Measurements from ENCODE around the gene TEX48.

The TEX48 gene

DNA sequence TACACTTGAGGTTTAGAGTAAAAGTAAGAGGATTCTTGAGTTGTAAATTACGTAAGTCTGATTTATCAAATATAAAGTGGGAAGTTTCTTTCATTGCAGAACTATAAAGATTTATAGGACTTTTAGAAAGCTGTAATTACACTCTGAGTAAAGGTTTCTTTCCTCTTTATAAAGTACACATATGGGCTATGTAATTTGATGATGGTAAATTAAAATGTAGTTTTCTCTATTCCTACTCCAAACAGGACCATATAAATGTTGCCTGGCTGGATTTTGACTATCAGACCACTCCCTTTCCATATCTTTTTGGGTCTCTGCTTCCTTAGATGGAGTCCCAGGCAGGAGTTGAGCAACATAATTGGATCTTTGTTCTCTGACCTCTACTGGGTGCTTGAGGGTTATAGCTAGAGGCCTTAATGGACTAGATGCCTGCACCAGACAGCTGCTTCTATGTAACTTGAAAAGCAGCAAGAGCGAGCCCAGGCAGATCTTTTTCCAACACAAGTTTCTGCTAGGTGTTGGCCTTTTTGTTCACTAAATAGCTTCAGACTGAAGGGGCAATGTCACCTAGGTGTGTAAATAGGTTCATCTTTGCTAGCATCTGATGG lies 11.4 kb upstream of the TEX48 start:
- DNase-seq: no peak

DNA sequence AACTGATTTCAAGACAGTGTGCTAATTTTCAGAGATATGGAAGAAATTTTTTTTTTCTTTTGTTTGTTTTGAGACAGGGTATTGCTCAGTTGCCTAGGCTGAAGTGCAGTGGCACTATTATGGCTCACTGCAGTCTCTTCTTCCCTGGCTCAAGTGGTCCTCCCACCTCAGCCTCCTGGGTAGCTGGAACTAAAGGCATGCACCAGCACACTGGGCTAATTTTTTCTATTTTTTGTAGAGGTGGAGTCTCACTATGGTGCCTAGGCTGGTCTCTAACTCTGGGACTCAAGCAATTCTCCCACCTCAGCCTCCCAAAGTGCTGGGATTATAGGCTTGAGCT lies 9.9 kb upstream of the TEX48 start:
- DNase-seq: no peak

DNA sequence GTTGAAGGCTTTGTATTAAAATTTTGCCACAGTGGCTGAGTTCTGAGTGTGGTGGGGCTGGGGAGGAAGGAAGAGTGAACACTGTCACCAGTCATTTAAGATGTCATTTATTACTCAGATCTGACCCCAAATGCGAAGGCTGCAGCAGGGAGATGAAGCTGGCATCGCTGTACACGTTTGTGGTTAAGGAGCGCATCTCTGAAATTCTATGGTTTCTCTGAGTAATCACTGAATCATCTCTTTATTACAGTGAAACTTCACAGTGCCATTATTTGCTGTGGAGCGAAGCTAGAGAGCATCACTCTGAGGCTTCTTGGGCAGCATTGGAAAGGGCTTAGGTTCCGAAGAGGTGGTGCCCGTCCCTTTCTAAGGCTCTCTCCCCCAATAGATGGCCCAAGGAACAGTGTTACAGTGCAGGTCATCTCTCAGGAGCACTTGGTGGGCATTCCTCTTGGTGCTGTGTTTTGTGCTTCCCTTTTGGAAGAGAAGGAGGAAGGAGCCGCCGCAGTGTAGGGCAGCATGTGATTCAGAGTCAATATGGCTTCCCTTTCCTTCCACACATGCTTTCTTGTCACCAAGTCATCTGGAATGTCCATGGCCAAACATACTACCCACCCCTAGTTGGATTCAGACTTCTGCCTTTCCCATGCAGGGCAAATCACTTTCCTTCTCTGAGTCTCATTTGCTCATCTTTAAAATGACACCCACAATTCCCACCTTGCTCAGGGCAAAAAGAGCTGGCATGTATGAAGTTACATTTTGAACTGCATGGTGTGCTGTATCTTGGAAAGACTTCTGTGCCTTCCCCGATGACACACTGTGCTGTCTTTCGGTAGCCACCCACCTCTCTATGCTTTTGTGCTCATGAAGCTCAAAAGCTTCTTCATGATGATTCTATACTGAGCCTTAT lies 9.3 kb upstream of the TEX48 start:
- DNase-seq: peak; percentile 3

DNA sequence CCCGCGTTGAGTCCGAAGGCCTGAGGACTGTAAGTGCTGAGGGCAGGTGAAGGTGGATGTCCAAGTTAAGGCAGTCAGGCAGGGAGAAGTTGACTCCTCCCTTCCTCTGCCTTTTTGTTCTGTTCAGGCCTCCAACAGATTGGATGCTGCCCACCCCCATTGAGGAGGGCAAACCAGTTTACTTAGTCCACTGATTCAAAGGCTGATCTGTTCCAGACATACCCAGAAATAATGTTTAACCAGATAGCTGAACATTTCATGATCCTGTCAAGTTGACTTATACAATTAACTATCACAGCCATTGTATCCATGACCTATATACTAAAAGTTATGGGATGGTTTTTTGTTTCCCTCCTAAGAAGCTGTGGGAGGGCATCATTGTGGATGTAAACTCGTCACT lies 8.3 kb upstream of the TEX48 start:
- no peak for DNase-seq

DNA sequence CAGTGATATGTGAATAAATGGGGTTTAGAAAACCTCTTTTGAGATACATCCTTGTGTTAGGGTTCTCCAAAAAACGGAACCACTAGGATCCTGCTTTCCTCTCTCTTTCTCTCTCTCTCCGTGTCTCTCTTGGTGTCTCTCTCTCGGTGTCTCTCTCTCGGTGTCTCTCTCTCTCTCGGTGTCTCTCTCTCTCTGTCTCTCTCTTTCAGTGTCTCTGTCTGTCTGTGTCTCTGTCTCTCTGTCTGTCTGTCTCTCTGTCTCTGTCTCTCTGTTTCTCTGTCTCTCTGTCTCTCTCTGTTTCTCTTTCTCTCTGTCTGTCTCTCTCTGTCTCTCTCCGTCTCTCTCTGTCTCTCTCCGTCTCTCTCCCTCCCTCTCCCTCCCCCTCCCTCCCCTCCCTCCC lies 7.8 kb upstream of the TEX48 start:
- DNase-seq: no peak

DNA sequence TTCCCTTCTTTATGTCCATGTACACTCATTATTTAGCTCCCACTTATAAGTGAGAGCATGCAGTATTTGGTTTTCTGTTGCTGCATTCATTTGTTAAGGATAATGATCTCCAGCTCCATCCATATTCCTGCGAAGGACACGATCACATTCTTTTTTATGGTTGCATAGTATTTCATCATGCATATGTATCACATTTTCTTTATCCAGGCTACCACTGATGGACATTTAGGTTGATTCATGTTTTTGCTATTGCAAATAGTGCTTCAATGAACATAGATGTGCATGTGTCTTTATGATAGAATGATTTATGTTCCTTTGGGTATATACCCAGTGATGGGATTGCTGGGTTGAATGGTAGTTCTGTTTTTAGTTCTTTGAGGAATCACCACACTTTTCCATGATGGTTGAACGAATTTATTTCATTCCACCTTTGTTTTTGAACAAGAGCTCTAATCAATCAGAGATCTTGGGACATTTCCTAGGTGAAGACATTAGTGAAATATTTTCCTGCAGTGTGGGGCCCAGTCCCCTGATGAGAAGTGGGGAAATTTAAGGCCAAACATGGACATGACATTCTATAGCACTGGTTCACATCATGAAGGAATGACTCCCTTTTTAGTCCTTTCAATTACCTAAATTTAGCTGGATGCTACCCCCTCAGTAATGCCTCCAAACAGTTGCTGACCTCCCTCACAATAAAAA lies 7.1 kb upstream of the TEX48 start:
- DNase-seq: no peak

DNA sequence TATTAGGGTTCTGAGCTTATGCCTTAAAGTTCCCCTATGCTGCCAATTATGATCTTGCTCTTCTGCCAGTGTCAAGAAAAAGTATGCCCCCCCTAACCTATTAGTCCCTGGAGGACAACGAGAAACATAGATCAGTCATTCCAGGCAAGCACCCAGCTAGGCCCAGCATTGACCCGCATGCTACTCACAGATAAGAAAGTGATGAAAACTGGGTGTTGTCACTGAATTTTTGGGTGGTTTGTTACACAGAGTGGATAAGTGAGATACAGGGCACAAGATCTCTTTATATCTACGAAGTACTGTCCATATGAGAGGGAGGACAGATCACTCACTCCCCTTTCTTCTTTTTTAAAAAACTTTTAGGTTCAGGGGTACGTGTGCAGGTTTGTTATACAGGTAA lies 6.4 kb upstream of the TEX48 start:
- no peak for DNase-seq

DNA sequence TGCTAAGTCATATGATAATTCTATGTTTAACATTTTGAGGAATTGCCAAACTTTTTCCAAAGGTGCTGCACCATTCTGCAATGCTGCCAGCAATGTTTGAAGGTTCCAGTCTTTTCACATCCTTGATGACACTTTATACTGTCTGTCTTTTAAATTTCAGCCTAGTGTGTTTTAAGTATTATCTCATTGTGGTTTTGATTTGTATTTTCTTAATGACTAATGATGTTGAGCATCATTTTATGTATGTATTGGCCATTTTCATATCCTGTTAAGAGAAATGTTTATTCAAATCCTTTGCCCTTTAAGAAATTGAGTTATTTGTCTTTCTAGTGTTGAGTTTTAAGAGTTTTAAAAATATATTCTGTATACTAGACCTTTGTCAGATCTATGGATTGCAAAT lies 5.0 kb upstream of the TEX48 start:
- DNase-seq: no peak

DNA sequence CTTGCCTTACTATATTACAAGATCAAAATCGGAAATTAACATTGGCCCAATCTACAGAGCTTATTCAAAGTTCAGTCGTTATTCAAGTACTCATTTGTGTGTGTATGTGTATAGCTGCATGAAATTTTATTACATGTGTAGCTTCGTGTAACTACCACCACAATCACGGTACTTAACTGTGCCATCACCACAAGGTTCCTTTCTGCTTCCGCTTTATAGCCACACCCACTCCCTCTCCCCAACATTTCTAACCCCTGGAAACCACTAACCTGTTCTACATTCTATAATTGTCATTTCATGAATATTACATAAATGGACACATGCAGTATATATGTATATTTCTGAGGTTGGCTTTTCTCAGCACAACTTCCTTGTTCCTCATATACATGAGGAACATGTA lies 4.0 kb upstream of the TEX48 start:
- DNase-seq: no peak

DNA sequence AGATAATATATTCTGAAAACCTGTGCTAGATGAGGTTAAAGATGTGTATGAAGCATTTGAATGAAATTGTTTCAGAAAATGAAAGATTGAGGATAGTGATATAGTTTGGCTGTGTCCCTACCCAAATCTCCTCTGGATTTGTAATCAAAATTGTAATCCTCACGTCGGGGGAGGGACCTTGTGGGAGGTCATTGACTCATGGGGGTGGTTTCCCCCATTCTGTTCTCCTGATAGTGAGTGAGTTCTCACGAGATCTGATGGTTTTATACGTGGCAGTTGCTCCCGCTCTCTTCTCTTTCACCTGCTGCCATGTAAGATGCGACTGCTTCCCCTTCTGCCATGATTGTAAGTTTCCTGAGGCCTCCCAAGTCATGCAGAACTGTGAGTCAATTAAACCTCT lies 2.0 kb upstream of the TEX48 start:
- DNase-seq: no peak

DNA sequence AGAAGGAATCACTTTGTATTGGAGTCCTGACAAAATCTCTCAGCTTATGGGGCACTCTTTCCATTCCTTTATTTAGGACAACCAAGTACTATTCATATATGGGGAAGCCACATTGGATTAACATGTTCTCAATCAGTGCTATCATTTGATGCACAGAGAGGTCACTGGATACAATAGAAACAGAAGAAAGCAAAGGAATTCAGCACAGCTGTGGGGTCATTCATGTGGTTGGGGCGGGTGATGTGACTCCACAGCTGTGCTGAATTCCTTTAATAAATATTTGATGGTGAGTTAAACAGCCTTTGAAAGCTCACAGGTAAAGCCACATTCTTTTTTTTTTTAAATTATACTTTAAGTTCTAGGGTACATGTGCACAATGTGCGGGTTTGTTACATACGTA lies 854 bp upstream of the TEX48 start:
- no peak for DNase-seq

DNA sequence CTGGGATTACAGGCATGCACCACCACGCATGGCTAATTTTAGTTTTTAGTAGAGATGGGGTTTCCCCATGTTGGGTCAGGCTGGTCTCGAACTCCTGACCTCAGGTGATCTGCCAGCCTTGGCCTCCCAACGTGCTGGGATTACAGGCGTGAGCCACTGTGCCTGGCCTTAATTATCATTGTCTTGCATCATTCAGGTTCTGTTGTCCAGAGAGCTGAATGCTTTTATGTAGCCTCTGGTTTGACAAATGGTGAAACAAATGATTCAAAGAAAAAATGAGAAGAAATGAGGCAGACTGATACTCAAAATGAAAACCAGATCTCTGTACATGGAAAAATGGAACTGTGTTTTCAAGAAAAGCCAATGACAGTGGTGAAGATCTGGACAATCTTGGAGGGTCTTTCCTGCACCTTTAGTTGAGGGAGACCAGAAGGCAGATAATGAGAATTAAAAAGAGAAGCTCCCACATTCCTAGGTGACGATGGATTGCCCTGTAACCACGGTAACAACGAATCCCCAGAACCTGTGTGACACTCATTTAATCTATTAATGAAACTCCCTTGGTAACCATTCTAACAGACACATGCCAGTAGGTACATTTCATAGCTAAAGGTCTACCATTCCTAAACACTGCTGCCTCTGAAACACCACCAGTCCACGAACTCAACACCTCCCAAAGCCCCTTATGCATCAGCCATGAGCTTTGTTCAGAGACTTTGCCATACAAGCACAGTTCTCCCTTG lies 1.6 kb downstream of the TEX48 start:
- DNase-seq: no peak

DNA sequence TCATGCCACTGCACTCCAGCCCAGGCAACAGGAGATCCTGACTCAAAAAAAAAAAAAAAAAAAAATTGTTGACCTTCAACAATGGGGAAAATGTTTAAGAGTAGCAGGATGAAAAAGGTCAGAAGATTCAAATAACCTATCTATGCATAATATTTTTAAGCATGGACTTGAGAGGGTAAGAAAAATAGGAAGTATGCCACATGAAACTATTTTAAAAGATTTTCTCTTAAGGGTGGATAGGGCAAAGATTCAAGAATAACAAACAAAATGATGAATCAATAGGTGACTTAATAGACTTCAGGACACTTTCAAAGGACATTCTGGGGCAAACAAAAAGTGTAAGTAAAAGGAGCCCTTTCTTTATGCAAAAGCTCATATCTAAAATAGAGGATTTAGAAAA lies 3.2 kb downstream of the TEX48 start:
- DNase-seq: no peak

DNA sequence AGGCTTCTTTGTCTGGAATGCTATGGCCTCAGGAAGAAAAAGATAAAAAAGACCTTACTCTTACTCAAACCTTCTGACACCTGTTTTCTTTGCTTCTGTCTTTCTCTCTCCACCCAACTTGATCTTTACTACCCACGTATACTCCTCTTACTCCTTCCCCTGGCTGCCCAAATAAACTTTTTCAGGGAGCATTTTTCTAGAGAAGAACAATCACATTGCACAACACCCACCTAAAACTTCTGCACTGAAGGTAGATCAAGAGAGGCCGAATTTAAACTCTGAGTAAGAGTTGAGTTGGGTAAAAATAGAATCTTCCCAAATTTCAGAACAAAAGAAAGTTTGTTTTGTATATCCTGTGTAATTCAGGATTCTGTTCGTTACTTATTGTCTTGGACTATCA lies 3.9 kb downstream of the TEX48 start:
- no peak for DNase-seq

DNA sequence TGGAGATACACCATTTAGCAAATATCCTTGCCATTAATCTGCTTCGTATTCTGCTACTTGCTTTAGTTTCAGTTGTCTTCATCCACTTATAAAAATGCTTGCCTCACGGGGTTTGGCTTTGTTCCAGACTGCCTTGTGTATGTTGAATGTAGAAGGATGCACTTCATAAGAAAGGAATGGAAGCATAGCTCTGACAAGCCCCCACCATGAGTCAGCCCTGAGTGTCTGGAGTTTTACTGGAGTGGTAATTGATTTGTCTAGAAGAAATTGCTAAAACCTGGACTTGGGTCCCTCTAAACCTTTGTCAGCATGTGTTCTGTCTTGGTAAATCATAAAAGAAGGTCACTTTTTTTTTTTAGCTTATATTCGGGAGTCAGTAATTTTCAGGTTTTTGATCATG lies 4.6 kb downstream of the TEX48 start:
- DNase-seq: peak; percentile 77

DNA sequence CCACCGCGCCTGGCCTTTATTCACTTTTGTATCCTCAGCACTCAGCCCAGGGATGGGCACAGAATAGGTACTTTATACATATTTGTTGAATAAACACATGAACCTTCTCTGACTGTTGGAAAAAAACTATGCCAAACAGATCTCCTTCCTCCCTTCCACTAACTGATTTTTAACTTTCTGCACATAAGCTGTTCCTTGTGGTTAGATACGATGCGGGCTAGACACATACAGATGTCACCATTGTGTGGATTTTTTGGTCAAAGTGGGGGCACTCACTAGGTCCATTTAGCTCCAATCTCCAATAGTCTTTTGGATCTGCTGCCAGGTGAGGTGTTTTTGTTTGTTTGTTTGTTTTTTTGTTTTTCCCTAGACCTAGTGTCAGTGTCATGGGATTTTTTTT lies 5.1 kb downstream of the TEX48 start:
- DNase-seq: no peak

DNA sequence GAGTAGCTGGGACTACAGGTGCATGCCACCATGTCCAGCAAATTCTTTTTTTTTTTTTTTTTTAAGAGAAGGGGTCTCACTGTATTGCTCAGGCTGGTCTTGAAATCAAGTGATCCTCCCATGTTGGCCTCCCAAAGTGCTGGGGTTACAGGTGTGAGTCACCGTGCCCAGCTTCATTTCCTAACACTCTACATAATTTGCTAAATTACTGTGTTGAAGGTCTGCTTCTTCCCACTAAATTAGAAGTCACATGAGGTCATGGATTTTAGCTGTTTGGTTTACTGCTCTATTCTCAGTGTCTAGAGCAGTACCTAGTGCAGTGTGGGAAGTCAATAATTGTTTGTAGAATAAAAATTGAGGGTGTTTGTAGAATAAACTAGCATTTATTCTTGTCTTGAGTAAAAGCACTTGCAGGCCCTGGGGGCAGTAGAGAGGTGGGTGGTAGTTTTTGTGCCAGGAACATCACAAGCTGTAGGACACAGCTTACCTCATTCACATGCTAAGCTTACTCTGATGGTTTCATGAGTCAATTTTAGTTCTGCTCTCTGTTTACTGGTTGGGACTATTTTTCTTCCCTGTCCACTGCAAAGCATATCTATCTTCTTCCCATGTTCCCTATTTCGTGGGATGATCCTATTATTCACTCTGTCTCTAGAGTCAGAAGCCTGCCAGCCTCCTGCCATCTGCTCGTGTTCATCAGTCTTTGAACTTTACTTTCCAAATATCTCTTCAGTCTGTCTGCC lies 7.0 kb downstream of the TEX48 start:
- DNase-seq: no peak

DNA sequence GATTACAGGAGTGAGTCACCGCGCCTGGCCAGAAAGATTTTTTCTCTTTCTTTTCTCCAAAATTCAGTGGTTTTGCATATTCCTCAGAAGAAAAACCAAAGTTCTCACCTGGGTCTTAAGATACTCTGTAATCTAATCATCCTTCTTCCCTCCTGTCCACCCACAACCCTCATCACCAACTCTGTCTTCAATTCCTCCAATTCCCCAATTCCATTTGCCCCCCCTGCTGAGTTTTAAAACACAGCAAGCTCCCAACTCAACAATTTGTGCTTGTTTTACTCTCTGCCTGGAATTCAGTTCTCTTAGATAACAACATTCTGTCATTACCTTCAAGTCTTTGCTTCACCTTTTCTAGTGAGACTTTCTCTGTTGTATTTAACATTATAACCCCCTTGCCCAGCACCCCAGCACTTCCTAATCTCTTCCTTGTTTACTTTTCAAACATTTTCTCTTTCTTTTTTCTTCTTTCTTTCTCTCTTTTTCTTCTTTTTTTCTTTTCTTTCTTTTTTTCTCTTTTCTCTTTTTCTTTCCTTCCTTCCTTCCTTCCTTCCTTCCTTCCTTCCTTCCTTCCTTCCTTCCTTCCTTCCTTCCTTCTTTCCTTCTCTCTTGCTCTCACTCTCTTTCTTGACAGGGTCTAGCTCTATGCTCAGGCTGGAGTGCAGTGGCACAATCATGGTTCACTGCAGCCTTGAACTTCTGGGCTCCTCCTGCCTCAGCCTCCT lies 7.8 kb downstream of the TEX48 start:
- no peak for DNase-seq

DNA sequence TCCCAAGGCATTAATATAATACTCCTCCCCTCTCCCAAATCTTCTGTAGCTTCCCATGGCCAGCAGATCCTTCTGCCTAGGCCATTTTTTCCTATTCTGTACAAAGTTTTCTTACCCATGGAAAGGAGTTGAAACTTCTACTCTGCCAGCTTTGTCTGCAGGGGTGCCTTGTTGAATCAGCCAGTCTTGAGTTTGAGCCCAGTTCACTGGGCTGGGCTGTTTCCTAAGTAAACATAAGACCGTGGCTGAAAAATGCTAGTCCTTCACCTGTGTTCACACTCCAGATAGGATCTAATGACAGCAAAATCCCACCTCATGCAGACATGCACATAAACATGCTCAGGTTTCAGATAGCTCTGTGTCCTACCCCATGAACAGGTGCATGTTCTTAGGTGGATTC lies 10.4 kb downstream of the TEX48 start:
- no peak for DNase-seq

DNA sequence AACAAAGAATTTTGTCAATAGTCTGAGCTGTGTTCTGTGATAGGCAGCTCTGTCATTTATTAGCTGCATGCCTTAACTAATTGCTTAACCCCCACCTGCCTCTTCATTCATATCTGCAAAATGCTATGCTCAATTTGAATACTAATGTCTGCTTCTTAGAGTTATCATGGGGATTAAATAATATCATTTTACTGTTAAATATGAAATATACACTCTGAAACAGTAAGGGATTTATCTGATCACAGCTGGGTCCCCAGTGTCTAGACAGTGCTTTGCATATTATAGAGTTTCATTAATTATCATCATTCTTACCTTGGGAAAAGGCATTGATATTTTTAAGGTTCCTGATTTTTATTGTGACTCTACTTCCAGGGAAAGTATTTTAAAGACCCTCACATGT lies 12.0 kb downstream of the TEX48 start:
- DNase-seq: no peak

DNA sequence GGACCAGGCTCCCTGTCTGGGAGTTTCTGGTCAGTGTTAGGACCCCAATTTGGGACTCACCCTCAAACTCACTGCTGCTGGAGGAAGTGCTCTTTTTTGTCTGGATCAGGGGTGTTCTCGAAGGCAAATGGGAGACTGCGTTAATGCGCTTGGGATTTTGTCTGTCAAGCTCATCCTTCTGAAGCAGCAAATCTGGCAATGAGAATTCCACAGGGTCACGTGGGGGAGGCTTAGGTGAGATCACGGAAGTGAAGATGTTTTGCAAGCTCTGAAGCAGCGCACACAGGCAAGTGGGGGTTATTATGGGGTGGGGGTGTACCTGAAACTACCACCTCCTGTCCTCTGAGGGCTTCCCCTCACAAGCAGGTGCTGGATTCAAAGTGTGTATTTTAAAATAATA lies 13.8 kb downstream of the TEX48 start:
- DNase-seq: no peak

DNA sequence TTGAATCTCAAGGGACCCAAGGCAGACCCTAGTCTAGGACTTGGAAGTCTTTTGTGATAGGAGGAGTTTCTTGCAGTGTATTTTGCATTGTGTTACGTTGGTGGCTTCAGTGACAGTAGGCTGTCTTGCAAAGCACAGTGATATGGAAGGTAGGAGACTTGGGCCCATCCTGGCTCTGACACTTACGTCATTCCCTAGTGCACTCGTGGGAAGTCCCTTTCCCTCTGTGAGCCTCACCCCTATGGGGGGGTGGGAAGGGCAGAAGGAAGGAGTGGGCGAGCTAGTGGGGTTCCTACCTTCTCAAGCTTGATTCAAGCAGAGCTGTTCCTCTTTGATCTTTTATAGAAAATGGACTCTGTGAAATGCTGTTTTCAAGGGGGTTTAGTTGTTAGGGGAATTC lies 15.1 kb downstream of the TEX48 start:
- DNase-seq: no peak
